OCI-LY1 (cell line): ENCODE measurements around the gene TMEM51.

Experiments used
- EZH2 ChIP-seq: fragments of 200-600 bp; sonication (generic), shearing (Covaris generic); IDR thresholded peaks from 2 replicates; pipeline ENCODE4 v1.8.0; 2017; ENCODE audit warnings: borderline replicate concordance, mixed run types, mild to moderate bottlenecking, antibody characterized with exemption, low read length, moderate library complexity, mixed read lengths
- TF ChIP-seq, protein P1 (sequence below): fragments of 200-600 bp; sonication (generic), shearing (Covaris generic); IDR thresholded peaks from 2 replicates; pipeline ENCODE4 v1.5.1; 2017; ENCODE audit warnings: mild to moderate bottlenecking, antibody characterized with exemption, low read length, moderate library complexity, mixed read lengths

- TF ChIP-seq, protein P1, sequence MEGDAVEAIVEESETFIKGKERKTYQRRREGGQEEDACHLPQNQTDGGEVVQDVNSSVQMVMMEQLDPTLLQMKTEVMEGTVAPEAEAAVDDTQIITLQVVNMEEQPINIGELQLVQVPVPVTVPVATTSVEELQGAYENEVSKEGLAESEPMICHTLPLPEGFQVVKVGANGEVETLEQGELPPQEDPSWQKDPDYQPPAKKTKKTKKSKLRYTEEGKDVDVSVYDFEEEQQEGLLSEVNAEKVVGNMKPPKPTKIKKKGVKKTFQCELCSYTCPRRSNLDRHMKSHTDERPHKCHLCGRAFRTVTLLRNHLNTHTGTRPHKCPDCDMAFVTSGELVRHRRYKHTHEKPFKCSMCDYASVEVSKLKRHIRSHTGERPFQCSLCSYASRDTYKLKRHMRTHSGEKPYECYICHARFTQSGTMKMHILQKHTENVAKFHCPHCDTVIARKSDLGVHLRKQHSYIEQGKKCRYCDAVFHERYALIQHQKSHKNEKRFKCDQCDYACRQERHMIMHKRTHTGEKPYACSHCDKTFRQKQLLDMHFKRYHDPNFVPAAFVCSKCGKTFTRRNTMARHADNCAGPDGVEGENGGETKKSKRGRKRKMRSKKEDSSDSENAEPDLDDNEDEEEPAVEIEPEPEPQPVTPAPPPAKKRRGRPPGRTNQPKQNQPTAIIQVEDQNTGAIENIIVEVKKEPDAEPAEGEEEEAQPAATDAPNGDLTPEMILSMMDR = no peak
- TF ChIP-seq EZH2 = no peak
Observed at GRCh38 chr1:15246960-15247614, 93.5 kb downstream of the TMEM51 start, which contains the start of gene FHAD1.
